GM21717 (cell line): Measurements from ENCODE around the gene TRPM6.

ENCODE experiments used
- ATAC-seq: cut with Tn5 transposase; IDR thresholded peaks from one replicate; pipeline ENCODE4 v1.9.1; 2021; ENCODE audit warnings: mild to moderate bottlenecking, moderate library complexity; ENCODE audit not compliant: unreplicated experiment

TRPM6 gene

DNA sequence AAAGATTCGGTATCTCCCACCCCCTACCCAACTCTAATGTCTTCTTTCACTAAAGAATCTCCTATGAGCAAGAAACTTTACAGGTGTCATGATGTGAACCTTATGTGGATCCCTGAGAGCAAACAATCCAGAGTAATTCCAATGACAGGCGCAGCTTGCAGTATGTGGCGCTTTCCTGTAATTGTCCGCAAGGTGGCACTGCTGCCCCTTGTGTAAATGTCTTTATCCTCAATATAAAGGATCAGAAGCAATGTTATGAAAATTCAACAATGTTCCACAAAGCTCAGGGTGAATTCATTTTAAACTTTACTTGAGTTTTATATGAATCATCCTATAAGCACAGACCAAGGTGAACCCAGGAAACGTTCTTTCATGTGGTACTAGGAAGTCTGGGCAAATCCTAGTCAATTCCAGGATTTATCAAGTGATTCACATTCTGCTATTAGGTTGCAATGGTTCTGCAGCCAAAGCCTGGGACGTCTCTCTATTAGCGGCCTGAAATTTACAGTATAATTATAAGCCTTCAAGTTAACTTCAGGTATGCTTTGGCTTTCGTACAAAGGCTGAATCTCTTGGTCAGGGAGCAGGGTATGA lies 113.7 kb downstream of the TRPM6 start:
- peak; percentile 62 for ATAC-seq

DNA sequence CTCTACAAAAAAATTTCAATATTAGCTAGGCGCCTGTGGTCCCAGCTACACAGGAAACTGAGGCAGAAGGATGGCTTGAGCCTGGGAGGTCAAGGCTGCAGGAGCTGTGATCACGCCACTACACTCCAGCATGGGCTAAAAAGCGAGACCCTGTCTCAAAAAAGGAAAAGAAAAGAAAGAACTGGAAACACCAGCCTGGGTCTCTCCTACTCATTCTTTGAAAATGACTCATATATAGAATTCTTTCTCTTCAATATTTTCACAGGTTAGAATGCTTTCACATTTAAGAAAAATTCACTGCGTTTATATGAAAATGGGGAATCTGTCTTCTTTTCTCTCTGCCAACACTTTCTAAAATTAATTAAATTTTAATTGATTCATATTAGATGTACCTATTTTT lies 115.6 kb downstream of the TRPM6 start:
- peak; percentile 77 for ATAC-seq

DNA sequence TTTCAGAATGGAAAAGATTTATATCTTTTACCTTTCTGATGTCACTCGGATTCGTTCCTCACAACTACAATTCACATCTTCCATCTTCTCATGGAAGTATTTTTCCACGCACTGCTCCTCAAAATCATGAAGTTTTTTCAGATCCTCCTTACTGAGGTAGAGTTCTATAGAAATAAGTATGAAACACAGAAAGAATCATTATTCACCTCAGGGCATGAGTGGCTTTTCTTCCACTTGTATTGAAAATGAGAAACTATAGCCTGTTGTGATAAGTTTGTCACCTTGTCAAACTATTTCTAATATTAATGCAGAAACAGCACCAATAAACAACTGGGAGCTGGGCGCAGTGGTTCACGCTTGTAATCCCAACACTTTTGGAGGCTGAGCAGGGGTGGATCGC lies 116.0 kb downstream of the TRPM6 start:
- no peak for ATAC-seq

DNA sequence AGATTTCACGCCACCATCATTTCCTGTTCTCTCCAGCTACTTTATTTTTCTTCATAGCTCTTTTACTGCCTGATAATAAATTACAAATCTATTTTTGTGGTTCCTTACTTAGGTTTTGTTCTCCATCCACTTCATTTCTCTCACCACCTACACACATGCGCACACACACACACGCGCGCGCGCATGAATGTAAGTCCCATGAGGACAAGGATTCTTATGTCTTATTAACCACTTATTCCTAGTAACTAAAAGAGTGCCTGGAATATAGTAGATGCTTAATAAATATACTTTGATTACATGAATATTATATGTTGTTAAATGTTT lies 116.5 kb downstream of the TRPM6 start:
- ATAC-seq = no peak

DNA sequence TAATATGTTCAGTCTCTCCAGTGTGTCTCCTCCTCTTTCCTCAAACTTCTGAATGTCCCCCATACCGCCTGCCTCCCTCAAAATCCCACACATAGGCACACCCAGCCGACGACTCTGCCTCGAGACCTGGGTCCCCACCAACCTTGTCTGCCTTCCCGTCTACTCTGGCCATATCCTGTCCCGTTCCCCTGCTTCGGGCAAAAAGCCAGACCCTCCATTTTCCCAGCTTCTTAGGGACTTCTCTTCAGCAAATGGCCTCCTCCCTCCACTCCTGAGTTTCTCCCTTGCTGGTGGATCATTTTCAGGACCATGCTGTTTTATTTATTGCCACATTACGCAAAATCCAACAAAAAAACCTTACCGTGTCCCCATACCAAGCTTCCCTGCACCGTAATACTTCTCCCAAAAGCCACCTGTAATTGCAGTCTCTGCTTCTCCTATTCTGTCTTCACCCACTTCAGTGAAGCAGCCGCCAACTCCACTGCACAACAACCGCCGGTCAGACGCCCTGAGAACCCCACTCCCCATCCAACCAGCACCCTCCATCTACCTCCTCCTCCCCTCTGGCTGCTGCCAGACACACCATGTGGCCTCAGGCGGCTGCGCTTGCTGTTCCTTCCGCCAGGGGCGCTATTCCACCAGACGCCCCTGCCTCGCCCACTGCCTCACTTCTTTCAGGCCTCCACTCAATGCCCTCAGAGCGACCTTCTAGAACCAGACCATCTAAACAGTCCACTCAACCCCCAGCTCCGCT lies 117.0 kb downstream of the TRPM6 start:
- ATAC-seq = no peak

DNA sequence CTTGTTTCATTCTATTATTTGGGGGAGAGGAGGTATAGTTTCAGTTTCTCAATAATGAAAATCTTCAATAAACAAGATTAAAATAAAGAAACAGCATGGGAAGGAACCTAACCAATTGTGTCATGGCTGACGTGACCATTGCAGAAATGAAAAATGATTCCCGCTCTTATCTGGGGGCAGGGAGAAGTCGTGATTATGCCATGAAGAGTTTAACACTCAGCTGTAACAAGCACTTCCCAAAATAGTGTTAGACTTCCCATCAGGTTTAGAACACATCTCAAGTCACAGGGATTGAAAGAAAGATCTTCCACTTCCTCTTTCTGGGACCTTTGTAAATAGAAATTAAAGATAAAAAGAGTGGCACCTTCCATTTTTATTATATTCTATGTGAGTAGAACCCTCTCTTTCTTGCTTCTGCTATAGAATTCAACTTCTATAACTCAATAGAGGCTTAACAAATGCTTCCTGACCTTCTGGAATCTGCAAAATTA lies 122.2 kb downstream of the TRPM6 start:
- no peak for ATAC-seq

DNA sequence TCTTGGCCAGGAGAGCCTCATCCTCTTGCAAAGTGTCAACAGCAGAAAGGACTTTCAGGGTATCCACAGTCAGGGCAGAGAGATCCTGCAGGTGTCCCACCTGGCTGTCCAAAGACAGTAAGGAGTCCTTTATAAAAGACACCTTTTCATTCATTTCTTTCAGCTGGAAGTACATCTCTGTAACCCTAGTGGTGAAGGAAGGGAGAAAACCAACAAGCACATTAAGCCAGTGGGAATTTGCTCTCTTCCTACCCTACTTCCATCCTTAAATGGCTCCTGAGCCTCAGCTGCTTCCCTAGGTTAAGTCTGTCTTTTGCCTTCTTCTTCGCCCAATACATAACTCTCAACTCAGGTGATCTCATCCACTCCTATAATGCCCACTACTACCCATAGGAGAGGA lies 124.8 kb downstream of the TRPM6 start:
- no peak for ATAC-seq

DNA sequence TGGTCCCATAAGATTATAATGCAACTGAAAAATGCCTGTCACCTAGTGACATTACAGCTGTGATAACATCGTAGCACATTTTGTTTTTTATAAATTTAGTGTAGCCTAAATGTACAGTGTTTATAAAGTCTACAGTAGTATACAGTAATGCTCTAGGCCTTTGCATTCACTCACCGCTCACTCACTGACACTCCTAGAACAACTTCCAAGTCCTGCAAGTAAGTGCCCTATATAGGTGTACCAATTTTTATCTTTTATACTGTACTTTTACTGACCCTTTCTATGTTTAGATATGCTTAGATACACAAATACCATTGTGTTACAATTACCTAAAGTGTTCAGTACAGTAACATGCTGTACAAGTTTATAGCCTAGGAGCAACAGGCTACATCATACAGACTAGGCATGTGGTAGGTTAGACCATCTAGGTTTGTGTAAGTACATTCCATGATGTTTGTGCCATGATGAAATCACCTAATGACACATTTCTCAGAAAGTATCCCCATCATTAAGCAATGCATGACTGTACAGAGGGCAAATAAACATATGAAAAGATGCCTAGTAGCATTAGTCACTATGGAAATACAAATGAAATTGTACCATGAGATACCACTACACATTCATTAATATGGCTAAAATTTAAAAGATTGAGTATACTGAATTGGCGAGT lies 127.6 kb downstream of the TRPM6 start:
- ATAC-seq = no peak

DNA sequence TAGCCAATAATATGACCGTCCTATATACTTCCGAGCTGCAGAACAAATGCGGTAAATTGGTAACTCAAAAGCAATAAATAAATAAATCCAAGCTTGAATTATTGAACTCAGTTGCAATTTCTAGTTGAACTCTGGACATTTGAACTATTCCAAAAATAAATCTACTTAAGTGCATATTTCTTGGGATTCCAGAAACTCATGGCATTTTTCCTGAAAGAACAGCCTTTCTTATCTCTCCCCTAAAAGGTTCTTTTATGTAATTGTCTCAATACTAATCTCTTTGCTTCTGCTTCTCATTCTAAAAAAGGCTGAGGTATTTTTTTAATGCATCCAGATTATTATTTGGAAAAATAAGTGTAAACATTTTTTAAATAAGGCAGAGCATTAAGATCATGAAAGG lies 131.7 kb downstream of the TRPM6 start:
- no peak for ATAC-seq

DNA sequence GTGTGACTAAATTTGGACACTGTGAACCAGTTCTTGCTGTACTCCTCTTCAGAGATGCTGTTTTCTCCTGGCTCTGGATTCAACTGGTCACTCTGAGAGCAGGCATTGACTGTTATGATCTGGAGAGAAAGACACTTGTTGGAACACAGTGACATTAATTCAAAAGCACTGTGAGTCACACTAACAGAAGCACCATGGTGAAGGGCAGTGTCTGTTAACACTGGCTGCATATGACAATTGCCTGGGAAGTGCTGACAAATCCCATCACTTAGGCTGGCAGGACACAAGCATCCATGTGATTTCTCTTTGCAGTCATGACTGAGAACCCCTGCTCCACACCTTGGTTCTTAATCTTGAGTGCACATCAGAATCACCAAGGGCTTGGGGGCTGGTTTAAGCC lies 132.4 kb downstream of the TRPM6 start:
- no peak for ATAC-seq

DNA sequence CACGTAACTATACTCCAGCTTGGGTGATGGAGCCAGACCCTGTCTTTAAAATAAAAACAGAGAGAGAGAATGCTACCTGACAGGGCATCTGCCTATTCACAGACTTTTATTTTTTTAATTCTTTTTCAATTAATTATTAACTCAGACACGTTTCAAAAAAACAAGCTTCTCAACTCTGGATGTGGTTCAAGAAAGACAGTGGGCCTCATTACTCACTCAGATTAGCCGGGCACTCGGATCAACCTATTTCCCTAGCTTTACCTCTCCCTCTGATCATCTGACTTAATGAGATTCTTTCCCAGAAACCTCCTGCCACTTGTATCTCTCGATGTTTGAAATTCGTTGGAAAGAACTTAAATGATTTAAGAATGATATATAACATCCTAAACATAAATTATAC lies 134.1 kb downstream of the TRPM6 start:
- no peak for ATAC-seq

DNA sequence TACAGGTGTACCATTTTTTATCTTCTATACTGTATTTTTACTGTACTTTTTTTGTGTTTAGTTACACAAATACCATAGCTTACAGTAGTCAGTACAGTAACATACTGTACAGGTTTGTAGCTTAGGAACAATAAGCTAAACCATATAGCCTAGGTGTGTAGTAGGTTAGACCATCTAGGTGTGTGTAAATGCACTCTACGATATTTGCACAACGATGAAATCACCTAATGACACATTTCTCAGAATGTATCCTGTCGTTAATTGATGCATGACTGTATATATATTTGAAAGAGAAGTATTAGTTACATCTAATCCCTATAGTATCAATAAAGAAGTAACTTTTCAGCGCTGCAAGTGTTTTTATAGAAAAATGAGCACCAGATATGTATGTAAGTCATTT lies 138.8 kb downstream of the TRPM6 start:
- no peak for ATAC-seq

DNA sequence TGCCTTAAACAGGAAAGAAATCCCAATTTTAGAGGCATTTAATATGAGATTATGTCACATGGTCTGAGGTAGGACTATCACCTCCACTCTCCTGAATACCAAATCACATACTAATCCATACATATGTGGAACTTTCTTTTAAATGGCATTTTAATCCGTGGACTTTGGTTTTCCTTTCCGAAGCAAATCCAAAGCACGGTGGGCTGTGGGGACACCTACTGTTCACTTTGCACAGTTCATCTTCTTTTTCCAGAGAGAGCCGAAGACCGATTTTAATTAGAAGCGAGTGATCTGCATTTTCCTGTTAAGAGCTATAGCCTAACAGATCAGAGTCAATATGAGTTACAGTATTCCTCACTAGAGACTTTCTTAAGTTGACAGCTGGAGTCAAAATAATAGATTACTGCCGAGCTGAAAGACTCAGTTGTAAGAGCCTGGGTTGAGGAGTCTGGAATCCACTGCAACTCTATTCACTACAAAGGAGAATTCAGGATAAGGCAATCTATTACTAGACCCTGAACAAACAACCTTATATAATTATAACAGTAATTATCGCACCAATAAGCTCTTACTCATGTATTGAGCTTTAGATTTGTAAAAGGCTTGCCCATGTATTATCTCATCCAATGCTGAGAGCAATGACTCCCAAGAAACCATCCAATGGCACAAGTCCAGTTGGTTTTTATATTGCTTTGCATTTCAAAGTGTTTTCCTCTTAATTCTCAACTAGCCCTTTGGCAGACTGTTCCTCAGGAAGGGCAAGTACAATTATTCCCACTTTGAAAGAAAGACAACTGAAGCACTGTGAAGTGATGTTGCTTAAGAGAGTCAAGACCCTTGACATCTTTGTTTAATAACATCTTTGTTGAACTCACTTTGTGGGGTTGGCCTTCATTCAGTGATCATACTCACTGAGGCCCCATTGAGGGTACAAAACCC lies 144.7 kb downstream of the TRPM6 start:
- ATAC-seq = no peak

DNA sequence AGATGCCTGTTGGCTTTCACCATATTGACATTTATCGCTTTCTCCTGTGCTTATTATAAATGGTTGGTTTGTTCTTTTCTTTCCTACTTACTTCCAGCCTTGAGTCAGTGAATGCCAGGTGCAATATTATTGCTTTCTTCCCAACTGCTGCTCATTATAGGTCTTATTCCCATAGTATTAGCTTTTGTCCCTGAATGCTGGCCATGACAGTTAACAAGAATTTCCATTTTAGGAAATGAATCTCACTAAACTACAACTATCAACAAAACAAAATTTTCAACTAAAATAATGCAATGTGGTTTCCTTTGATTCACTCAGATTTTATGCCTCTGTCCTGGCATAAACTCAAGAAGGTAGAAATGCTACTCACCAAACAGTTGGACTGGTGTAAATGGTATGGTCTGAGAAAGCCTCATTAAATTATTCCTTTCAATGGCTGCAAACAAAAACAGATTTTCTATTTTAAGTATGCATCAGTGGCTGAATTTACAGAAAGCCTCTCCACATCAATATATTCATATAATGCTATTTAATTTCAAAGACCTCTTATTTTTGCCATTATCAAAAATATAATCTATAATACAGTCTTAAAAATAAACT lies 145.4 kb downstream of the TRPM6 start:
- no peak for ATAC-seq

DNA sequence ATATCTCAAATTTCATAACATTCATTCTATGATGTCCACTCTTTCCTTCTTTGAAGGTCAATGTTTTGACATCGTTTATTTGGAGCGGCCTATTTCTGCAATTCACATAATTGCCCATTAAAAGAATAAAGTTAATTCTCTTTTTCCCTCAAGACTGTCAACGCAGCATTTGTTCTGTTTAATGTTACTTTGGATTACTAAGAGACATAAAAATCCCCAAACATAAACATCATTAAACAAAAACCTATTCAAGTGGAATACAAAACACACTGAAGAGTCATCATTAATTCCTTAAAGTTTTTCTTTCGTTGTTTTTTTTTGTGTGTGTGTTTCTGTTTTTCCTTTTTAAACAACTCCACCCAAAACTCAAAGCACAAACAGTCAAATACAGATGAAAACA lies 151.1 kb downstream of the TRPM6 start:
- no peak for ATAC-seq

DNA sequence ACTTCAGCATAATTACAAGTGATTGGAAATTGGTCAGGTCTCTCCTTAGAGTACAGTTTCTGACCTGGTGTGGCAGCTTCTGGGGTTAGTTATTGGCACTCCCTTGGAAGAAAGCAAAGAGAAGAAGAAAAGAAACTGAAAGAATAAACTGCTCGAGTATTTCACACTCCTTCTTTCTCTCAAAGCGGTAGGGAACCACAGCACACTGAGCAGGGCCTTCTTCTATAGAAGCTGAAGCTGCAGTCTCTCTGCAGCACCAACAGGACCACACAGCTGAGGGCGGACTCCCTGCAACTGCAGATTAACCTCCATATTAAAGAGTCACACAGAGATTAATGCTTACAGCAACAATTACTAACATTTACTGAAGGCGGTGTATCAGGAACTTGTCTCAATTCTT lies 152.0 kb downstream of the TRPM6 start:
- no peak for ATAC-seq

DNA sequence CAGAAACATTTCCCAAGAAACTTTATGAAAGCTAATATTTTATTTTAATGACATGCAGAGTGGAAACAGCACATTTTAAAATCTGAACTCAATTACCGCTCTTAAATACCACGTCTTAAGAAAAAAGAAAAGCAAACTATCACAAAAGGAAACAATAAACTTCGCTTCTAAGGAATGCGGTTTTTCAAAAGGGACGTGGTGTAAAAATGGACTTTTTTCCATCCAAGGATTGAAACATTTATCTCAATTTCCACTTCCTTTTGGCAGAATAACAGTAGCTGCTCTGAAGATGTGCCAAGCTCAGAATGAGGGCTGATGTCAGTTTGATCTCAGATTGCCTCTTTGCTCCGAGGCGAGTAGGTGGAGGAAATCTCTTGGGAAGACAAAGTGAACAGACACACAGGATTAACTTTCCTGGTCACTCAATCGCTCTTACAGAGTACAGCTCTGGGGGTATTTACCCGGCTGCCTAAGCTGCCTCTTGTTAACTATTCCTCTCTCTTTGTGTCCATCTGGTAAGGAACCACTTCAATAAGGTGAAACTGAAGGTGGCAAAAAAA lies 158.5 kb downstream of the TRPM6 start:
- no peak for ATAC-seq

DNA sequence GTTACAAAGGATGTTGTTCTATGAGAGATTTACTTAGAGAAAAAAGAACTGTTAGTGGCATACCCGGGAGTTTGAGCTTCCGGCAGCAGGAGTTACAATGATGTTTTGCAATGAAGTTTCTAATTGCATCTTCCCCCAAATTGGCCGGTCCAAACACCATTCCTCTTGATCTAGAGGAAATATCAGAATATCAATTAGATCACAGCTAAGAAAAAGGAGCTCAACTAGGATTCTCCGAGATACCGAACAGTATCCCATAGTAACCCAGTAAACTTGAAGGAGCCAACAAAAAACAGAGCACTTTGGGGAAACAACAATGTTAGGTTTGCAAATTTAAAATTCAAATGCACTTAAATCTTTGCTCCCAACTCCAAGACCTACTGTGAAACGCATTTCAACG lies 159.5 kb downstream of the TRPM6 start:
- no peak for ATAC-seq

DNA sequence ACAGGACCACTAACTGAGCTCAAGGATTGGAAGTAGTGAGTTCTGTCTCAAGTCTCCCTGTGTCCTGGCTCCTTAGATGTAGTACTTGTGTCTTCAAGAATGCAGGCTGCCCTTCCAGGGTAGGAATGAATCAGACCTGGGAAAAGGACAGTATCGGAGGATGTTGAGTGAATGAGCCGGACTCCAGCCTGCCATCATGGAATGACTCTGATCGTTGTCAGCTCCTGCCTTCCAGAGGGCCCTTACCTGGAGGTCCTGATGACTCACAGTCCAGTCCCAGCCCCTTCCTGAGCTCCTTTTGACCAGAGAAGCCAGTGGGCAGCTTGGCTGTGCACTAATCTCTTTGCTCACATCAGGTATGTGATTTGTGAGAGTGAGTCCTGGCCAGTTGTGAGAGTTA lies 161.1 kb downstream of the TRPM6 start:
- no peak for ATAC-seq

DNA sequence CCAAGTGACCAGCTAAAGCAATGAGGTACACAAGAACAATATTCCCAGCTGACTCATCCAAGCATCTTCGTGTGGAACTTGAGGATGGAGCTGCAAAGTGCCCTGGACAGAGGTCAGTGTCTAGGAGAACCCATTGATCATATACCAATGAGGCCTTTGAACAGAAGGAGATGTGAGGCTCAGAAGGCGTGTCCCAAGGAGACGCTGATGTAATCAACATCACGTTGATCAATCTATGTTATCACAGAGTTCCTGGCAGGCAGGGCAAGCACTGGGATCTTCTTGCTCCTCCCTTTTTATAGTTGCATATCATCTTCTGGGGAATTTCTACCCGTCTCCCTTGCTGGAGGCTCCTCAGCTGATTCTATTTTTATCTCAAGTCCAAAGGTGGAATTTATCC lies 163.4 kb downstream of the TRPM6 start:
- no peak for ATAC-seq
